NCI-H345 treated with DMSO at 0.1 percent for 48 hours (cell line): ENCODE data around the gene DPY30.
"Not testable (repeated sequence)": the region's sequence is repeated elsewhere in the genome, so short reads cannot be mapped to it uniquely, and the experiment has no call there.

ENCODE experiments used
- DNase-seq: peaks from one replicate; lab custom pipeline; 2025; ENCODE audit not compliant: unreplicated experiment; lab: John Stamatoyannopoulos, UW

The DPY30 gene

GRCh38 chr2:32039447-32040219 lies at the start of gene DPY30:
Gene DPY30 (minus strand): TSS chr2:32039805. CDS start chr2:32039456, 349 bp downstream.
- DNase-seq = peak; percentile 77

DNA sequence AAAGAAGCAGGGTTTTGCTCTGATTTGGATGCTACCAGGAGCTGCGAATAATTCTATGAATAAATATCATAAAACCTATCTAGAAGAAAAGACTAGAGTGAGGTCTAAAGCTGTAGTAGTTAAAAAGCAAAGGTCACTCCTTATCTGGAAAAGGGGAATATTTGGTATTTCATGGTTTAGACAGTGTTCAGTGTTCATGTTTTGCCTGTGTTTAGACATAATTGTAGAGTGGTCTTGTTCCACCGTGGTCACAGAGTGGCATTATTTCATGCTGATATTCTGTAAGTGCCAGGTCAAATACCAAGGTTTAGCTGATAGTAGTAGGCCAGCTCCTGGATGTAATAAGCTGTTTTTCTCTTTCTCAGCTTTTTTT lies 34.5 kb upstream of the DPY30 start:
- no peak for DNase-seq

DNA sequence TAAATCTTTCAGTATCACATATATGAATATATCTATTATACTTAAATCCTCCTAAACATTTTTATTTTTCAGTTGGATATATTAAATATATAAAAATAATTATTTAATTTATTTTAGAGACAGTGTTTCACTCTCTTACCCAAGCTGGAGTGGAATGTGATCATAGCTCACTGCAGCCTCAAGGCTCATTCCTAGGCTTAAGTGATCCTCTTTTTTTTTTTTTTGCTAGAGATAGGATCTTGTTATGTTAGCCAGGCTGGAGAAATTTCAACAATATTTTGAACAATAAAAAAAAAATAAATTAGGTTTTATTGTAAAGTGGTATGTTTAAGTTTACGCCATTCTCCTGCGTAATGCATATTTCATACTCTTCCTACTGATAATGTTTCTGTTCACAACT lies 27.9 kb upstream of the DPY30 start:
- DNase-seq = no peak

- DNase-seq = no peak
Measured at GRCh38 chr2:32064713-32065112, 25.1 kb upstream of the DPY30 start.

GRCh38 chr2:32064021-32064601 lies 24.5 kb upstream of the DPY30 start:
- DNase-seq = no peak

DNA sequence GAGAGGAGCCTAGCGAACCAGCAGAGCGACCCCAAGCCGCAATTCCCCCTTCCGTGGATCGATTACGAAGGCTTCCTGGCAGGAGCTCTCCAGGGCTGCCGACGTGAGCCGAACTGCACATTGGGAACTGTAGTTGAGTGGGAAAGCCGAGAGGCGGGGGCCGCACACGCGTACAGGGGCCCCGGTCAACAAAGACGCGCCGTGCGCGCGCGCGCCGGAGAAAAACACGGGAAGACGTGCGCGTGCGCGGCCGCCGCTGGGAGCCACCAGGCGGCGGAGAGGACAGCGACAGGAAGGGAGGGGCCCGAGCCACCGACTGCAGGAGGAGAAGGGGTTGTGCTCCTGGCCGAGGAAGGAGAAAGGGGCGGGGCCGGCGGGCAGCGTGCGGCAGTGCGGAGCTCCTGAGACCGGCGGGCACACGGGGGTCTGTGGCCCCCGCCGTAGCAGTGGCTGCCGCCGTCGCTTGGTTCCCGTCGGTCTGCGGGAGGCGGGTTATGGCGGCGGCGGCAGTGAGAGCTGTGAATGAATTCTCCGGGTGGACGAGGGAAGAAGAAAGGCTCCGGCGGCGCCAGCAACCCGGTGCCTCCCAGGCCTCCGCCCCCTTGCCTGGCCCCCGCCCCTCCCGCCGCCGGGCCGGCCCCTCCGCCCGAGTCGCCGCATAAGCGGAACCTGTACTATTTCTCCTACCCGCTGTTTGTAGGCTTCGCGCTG lies 23.9 kb upstream of the DPY30 start, which contains the start of gene SPAST:
Gene SPAST, plus strand, starts transcription at position 247 of the 711 bp plus-strand sequence. Its CDS starts 276 bp downstream, at position 523.
- DNase-seq = peak; percentile 97

DNA sequence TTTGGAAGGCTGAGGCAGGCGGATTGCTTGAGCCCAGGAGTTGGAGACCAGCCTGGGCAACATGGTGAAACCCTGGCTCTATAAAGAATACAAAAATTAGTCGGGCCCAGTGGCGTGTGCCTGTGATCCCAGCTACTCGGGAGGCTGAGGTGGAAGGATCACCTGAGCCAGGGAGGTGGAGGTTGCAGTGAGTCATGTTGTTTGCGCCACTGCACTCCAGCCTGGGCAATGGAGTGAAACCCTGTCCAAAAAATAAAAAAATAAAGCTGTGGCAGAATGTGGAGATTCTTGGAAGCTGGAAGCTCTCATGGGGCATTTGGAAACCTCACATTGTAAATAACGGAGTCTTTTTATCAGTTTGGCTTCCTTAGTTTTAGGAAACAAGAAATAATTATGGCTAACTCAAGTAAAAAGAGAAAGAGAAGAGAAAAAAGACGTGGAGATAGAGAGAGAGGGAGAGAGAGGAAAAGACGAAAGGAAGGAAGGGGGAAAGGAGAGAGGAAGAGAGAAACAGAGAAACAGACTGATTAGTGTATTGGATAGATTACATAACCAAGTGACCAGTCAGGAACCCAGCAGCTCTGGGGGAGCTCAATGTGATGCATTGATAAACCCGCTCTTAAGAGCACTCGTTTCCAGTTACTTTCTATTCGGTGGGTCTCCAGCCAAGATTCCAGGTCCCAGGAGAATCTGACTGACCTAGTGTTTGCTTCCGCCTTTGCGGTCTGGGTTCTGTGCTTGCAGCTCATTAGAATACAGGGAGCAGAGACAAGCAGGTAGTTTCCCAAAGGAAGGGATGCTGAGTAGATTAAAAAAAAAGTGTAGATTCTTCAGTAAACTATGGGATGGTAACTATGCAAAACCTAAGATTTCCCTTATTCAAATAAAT lies 22.6 kb upstream of the DPY30 start:
- DNase-seq = peak; percentile 42

GRCh38 chr2:32061430-32061829 lies 21.8 kb upstream of the DPY30 start:
- DNase-seq = no peak

DNA sequence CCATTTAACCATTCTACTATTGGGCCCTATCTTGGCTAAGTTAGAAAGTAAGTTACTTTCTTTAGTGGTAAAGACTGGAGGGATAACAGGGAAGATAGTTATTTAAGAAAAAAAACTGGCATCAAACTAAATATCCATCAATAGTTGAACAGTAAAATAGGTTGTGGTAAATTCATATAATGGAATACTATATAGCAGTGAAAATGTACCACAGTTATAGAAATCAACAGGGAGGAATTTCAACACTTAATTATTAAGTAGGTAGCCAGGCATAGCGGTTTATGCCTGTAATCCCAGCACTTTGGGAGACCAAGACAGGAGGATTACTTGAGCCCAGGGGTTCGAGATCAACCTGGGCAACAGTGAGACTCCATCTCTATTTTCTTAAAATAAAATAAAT lies 20.7 kb upstream of the DPY30 start:
- DNase-seq = no peak

DNA sequence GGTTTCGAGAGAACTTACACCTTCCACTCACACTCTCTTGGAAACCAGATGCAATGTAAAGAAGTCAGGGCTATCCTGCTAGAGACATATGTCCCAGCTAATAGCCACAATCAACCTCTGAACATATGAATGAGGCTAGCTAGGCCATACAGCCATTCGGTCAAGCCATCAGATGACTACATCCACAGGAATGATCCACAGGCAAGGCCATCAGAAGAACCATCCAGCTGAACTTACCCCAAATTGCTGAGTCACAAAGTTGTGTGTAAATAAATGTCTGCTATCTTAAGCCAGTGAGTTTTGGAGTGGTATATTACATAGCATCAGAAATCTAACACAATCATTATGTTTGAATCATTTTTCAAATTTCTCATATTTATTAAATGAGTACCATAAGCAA lies 18.5 kb upstream of the DPY30 start:
- no peak for DNase-seq

DNA sequence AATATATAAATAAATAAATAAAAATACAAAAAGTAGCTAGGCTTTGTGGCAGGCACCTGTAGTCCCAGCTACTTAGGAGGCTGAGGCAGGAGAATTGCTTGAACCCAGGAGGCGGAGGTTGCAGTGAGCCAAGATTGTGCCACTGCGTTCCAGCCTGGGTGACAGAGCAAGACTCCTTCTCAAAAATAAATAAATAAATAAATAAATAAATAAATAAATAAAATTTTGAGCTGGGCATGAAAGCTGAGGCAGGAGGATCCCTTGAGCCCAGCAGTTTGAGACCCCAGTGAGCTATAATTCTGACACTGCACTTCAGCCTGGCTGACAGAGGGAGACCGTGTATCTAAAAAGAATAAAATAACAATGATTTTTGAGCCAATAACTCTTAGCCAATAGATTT lies 15.0 kb upstream of the DPY30 start:
- not testable (repeated sequence) for DNase-seq

- no peak for DNase-seq
Measured at GRCh38 chr2:32051836-32052439, 12.3 kb upstream of the DPY30 start.

- DNase-seq = no peak
Measured at GRCh38 chr2:32043561-32043960, 4.0 kb upstream of the DPY30 start.

GRCh38 chr2:32034198-32034887 lies 5.3 kb downstream of the DPY30 start:
- DNase-seq = not testable (repeated sequence)

DNA sequence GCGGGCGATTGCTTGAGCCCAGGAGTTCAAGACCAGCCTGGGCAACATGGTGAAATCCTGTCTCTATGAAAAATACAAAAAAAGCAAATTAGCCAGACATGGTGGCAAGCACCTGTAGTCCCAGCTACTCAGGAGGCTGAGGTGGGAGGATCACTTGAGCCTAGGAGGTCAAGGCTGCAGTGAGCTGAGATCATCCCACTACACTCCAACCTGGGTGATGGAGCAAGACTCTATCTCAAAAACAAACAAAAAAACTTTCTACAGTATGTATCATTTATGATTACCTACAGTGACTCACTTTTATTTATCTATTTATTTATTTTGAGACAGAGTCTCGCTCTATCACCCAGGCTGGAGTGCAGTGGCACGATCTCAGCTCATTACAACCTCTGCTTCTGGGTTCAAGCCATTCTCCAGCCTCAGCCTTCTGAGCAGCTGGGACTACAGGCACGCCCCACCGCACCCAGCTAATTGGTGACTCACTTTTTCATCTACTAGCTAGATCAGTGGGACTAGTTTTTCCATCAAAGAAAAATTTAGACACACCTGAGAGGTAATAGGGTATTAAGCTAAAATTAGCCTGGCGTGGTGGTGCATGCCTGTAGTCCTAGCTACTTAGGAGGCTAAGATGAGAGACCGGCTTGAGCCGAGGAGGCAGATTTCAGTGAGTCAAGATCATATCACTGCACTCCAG lies 20.7 kb downstream of the DPY30 start:
- not testable (repeated sequence) for DNase-seq

- no peak for DNase-seq
Measured at GRCh38 chr2:32012872-32013271, 26.7 kb downstream of the DPY30 start.

GRCh38 chr2:32011485-32011960 lies 28.1 kb downstream of the DPY30 start:
- DNase-seq = no peak

DNA sequence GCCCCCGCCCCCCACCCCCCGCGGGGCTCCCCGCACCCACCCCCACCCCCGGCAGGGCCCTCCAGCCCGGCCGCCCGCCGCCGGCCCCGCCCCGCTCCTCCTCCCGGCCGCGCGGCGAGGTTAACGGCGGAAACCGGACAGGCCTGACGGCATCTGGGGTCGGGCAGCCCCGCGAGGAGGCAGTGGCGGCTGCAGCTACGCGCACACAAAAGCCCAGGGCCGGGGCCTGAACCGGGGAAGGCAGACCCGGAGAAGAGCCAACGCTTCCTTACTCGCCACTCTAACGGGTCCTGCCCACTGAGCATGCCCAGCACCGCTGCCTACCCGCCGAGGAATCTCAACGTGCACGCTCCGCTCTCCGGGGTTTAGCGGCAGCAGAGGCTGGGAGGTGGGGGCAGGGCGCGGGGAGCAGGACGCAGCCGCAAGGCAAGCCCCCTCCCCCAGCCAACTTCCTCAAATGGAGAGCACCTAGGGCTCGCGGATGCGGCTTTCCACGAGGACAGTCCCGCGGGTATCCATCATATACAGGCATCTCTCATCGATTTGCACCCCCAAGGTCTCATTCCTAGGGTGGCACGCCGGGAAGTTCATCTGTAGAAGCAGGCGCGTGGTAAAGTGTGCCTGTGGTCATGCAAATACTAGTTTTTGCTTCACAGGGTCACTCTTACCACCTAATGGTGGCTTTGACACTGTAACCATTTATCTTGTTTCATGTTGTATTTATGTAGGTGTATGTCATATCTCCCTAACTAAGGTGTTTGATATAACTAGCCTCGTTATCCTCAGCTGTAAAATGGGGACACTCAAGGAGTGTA lies 28.7 kb downstream of the DPY30 start, which contains the start of gene MEMO1:
Gene MEMO1, minus strand, starts transcription at position 339 of the 815 bp plus-strand sequence. CDS start 761 bp downstream, outside the sequence.
- DNase-seq = peak; percentile 85
